HepG2 (cell line): Measurements from ENCODE around the gene KDM3B. TPM values are rescaled to one million over a fixed set of nuclear protein-coding genes. Genes with fewer than 3 reads are reported as not detected.

Source experiments
- ARNTL ChIP-seq: sonication (generic); formaldehyde crosslinking; IDR thresholded peaks from 2 replicates; pipeline ENCODE4 v1.4.0; 2020; ENCODE audit warnings: mild to moderate bottlenecking, missing genetic modification reagents
- CAMTA2 ChIP-seq: sonication (generic); formaldehyde crosslinking; IDR thresholded peaks from 2 replicates; pipeline ENCODE4 v1.4.0; 2020; ENCODE audit warnings: mild to moderate bottlenecking, missing genetic modification reagents, borderline replicate concordance
- CTCF ChIP-seq: sonication (generic); formaldehyde crosslinking; IDR thresholded peaks from 2 replicates; pipeline ENCODE4 v1.5.0; 2020; ENCODE audit warnings: mild to moderate bottlenecking, missing genetic modification reagents, moderate library complexity
- NFE2L2 ChIP-seq: fragments of 150-350 bp; IDR thresholded peaks from 2 replicates; pipeline ENCODE4 v1.6.1; 2014; ENCODE audit warnings: low read length
- NR2F6 ChIP-seq, 2 experiments: IDR thresholded peaks; 2 replicates each; pipeline ENCODE4 v1.6.1; 2016; ENCODE audit warnings: antibody characterized with exemption in 1 of 2, mild to moderate bottlenecking in 1 of 2
- PAWR ChIP-seq: sonication (generic); formaldehyde crosslinking; IDR thresholded peaks from 2 replicates; pipeline ENCODE4 v1.4.0; 2020; ENCODE audit warnings: missing genetic modification reagents, mild to moderate bottlenecking, borderline replicate concordance
- RELA ChIP-seq: sonication (generic); formaldehyde crosslinking; IDR thresholded peaks from 2 replicates; pipeline ENCODE4 v1.4.0; 2020; ENCODE audit warnings: missing genetic modification reagents
- RFXAP ChIP-seq: sonication (generic); formaldehyde crosslinking; IDR thresholded peaks from 2 replicates; pipeline ENCODE4 v1.4.0; 2020; ENCODE audit warnings: missing genetic modification reagents, borderline replicate concordance
- SP140L ChIP-seq: sonication (generic); formaldehyde crosslinking; IDR thresholded peaks from 2 replicates; pipeline ENCODE4 v1.4.0; 2020; ENCODE audit warnings: missing genetic modification reagents, borderline replicate concordance
- SP5 ChIP-seq: IDR thresholded peaks from 2 replicates; pipeline ENCODE4 v1.6.1; 2016; ENCODE audit warnings: low read depth, borderline replicate concordance
- ZFYVE20 ChIP-seq: sonication (generic); formaldehyde crosslinking; IDR thresholded peaks from 2 replicates; pipeline ENCODE4 v1.8.0; 2023; ENCODE audit warnings: low read depth, mild to moderate bottlenecking, moderate library complexity, missing genetic modification reagents, borderline replicate concordance
- ZMYM4 ChIP-seq: sonication (generic); formaldehyde crosslinking; IDR thresholded peaks from 2 replicates; pipeline ENCODE4 v1.8.1; 2023; ENCODE audit warnings: mild to moderate bottlenecking, missing genetic modification reagents
- ZNF124 ChIP-seq: sonication (generic); formaldehyde crosslinking; IDR thresholded peaks from 2 replicates; pipeline ENCODE4 v1.4.0; 2020; ENCODE audit warnings: missing genetic modification reagents
- ZNF230 ChIP-seq: sonication (generic); formaldehyde crosslinking; IDR thresholded peaks from 2 replicates; pipeline ENCODE4 v1.4.0; 2020; ENCODE audit warnings: mild to moderate bottlenecking, missing genetic modification reagents
- ZNF256 ChIP-seq: sonication (generic); formaldehyde crosslinking; conservative IDR thresholded peaks from 2 replicates; pipeline ENCODE4 v1.4.0; 2020; ENCODE audit warnings: missing genetic modification reagents
- ZNF281 ChIP-seq: sonication (generic); formaldehyde crosslinking; IDR thresholded peaks from 2 replicates; pipeline ENCODE4 v1.4.0; 2020; ENCODE audit warnings: missing genetic modification reagents, borderline replicate concordance
- ZNF282 ChIP-seq: fragments of 450-650 bp; IDR thresholded peaks from 2 replicates; pipeline ENCODE4 v1.6.1; 2018; ENCODE audit not compliant: partially characterized antibody
- ZNF30 ChIP-seq: sonication (generic); formaldehyde crosslinking; IDR thresholded peaks from 2 replicates; pipeline ENCODE4 v1.5.0; 2020; ENCODE audit warnings: mild to moderate bottlenecking, missing genetic modification reagents
- ZNF432 ChIP-seq: sonication (generic); formaldehyde crosslinking; IDR thresholded peaks from 2 replicates; pipeline ENCODE4 v1.5.0; 2020; ENCODE audit warnings: missing genetic modification reagents, mild to moderate bottlenecking, borderline replicate concordance
- ZNF543 ChIP-seq: sonication (generic); formaldehyde crosslinking; IDR thresholded peaks from 2 replicates; pipeline ENCODE4 v1.4.0; 2020; ENCODE audit warnings: mild to moderate bottlenecking, missing genetic modification reagents
- ZNF710 ChIP-seq: sonication (generic); formaldehyde crosslinking; IDR thresholded peaks from 2 replicates; pipeline ENCODE4 v1.5.0; 2020; ENCODE audit warnings: mild to moderate bottlenecking, missing genetic modification reagents, borderline replicate concordance
- ZNF788 ChIP-seq: sonication (generic); formaldehyde crosslinking; IDR thresholded peaks from 2 replicates; pipeline ENCODE4 v1.5.0; 2020; ENCODE audit warnings: mild to moderate bottlenecking, missing genetic modification reagents, borderline replicate concordance
- ZNF891 ChIP-seq: sonication (generic); formaldehyde crosslinking; IDR thresholded peaks from 2 replicates; pipeline ENCODE4 v1.5.0; 2020; ENCODE audit warnings: mild to moderate bottlenecking, missing genetic modification reagents
- ZSCAN30 ChIP-seq: sonication (generic); formaldehyde crosslinking; IDR thresholded peaks from 2 replicates; pipeline ENCODE4 v1.5.0; 2020; ENCODE audit warnings: mild to moderate bottlenecking, missing genetic modification reagents
- polyA plus RNA-seq, 8 experiments: library from polyadenylated mRNA; depleted of rRNA in 3 of 8; stranded (reverse) in 7 of 8; unstranded in 1 of 8; fragments of >200 nt; fragmentation: Illumina TruSeq in 4 of 8; extraction: Trizol in 4 of 8; gene quantifications; 2 replicates each; pipeline versions ENCODE4 v1.2.1 to v1.2.3, GENCODE V29; 2011 to 2016; ENCODE audit warnings: low read depth in 4 of 8, missing spikeins in 1 of 8, mixed read lengths in 1 of 8; ENCODE audit not compliant: insufficient read depth in 1 of 8
- total RNA-seq, 5 experiments: library from RNA; depleted of rRNA; stranded (reverse); fragments of >200 nt; fragmentation: Illumina TruSeq; extraction: Trizol; gene quantifications; 2 replicates each; pipeline ENCODE4 v1.2.3, GENCODE V29; 2016; ENCODE audit warnings: low read depth in 1 of 5

The KDM3B gene
- total and polyA plus RNA-seq, 2 of the 13 experiments (the other 11 are each of a cell fraction or from before 2014, with no cell fraction given) = 19.7 to 34.3 TPM

- TF ChIP-seq RFXAP (CRISPR knock-in tag) (peak; percentile 91), ARNTL (no peak), ZNF282 (no peak), ZNF124 (CRISPR knock-in tag) (no peak), ZNF891 (CRISPR knock-in tag) (no peak), CAMTA2 (CRISPR knock-in tag) (no peak), PAWR (no peak), NFE2L2 (no peak), SP140L (CRISPR knock-in tag) (no peak), ZFYVE20 (CRISPR knock-in tag) (no peak), ZNF256 (CRISPR knock-in tag) (0 out of 2 replicates have a peak, but pooled peaks have one; percentile 66), ZNF281 (no peak), RELA (CRISPR knock-in tag) (no peak), ZNF30 (CRISPR knock-in tag) (no peak), SP5 (CRISPR knock-in tag) (peak; percentile 54; the same call in 1 of the 2 replicates), ZNF230 (0 out of 2 replicates have a peak, but pooled peaks have one; percentile 55), ZNF543 (CRISPR knock-in tag) (no peak; the same call in 1 of the 2 replicates), ZNF710 (CRISPR knock-in tag) (no peak), NR2F6 (IDR thresholded peaks at IDR 0.05) (no peak), NR2F6 (CRISPR knock-in tag; IDR thresholded peaks at IDR 0.05) (no peak), ZSCAN30 (CRISPR knock-in tag) (no peak), ZNF788 (no peak), ZNF432 (CRISPR knock-in tag) (no peak), ZMYM4 (peak; percentile 86), CTCF (CRISPR knock-in tag) (no peak)
Observed at GRCh38 chr5:138331449-138332368, 20.8 kb upstream of the KDM3B start, which contains the start of gene CDC25C (continued).
